Psoas muscle (tissue), 8 donors: ENCODE results near the gene ZMYND8. TPM values are rescaled to one million over a fixed set of nuclear protein-coding genes. Genes with fewer than 3 reads are reported as not detected.
A peak's percentile ranks its signal among the peaks of the same experiment; 100 is the strongest.

Source experiments
- ATAC-seq, 4 donors: fragments of 200-7000 bp; cut with Tn5 transposase; one replicate each; pipeline ENCODE4 v1.9.1; 2020; ENCODE audit warnings: moderate library complexity in 3 of 4, mild to moderate bottlenecking in 2 of 4
- DNase-seq, 2 donors: peaks; one replicate each; pipeline ENCODE4 v3.0.0-alpha.2; 2020
- H3K27ac ChIP-seq: fragments of 200-600 bp; one replicate; pipeline ENCODE4 v1.8.0; 2022
- H3K27me3 ChIP-seq, 3 donors: fragments of 200-600 bp in 1 of 3; one replicate each; pipeline versions ENCODE4 v1.6.1 to v1.8.0; 2013 to 2022; ENCODE audit warnings: low read length in 2 of 3, mild to moderate bottlenecking in 2 of 3, moderate library complexity in 1 of 3; ENCODE audit not compliant: insufficient read depth in 3 of 3
- H3K36me3 ChIP-seq, 2 donors: fragments of 200-600 bp in 1 of 2; one replicate each; pipeline versions ENCODE4 v1.6.1 to v1.8.0; 2013 to 2022; ENCODE audit warnings: low read depth in 1 of 2, mild to moderate bottlenecking in 1 of 2, moderate library complexity in 1 of 2; ENCODE audit not compliant: insufficient read depth in 1 of 2
- H3K4me1 ChIP-seq: fragments of 200-600 bp; one replicate; pipeline ENCODE4 v1.8.0; 2022
- H3K4me3 ChIP-seq: fragments of 200-600 bp; one replicate; pipeline ENCODE4 v1.8.0; 2022; ENCODE audit warnings: mild to moderate bottlenecking
- H3K9me3 ChIP-seq: fragments of 200-600 bp; one replicate; pipeline ENCODE4 v1.8.0; 2022
- WGBS, 3 donors: extraction: QIAGEN DNeasy Blood & Tissue Kit; methylation state at CpG; one replicate each; pipeline versions ENCODE4 v1.1.6 to v1.1.7; 2013; 5-methylcytosine and 5-hydroxymethylcytosine counted together
- intact Hi-C, 2 donors: fragments of 100-400 bp; cut with DNase I; formaldehyde crosslinking; loops; one replicate each; pipeline versions ENCODE4 v1.11.0 to v1.14.2; 2022
- polyA plus RNA-seq, 3 donors: library from polyadenylated mRNA; stranded (reverse); fragments of 200-250 nt; gene quantifications; one replicate each; pipeline ENCODE4 v1.2.3, GENCODE V29; 2013
- total RNA-seq, 4 donors: library from RNA; stranded (reverse); fragmentation: NEBNext Ultra II Directional in 2 of 4; extraction: Animal tissue kit (Norgen Biotek cat#: 25700) in 2 of 4; gene quantifications; one replicate each; pipeline versions ENCODE4 v1.2.1 to v1.2.4, GENCODE V29; 2021 to 2023
- TF ChIP-seq, protein P1 (sequence below): fragments of 200-600 bp; IDR thresholded peaks from one replicate; pipeline ENCODE4 v1.8.0; 2022; ENCODE audit warnings: antibody characterized with exemption
- donor health status: healthy with polysubstance abuse.
- donor health status: DM: no; HTN: no; CAD: no; lungs with moderate emphysema.
- donor health status: Bipolar disorder and iron deficiency.
- donor health status: healthy.
- donor health status: DM: yes; HTN: yes; CAD: no.
- donor health status: DM: no; HTN: no; CAD: no.
- donor health status: DM: no; HTN: no; CAD: no.
- donor health status: DM: yes; HTN: yes; CAD: no.

Gene ZMYND8
- total and polyA plus RNA-seq, 7 donors: 4.7 to 42.9 (median 17.7) TPM

DNA sequence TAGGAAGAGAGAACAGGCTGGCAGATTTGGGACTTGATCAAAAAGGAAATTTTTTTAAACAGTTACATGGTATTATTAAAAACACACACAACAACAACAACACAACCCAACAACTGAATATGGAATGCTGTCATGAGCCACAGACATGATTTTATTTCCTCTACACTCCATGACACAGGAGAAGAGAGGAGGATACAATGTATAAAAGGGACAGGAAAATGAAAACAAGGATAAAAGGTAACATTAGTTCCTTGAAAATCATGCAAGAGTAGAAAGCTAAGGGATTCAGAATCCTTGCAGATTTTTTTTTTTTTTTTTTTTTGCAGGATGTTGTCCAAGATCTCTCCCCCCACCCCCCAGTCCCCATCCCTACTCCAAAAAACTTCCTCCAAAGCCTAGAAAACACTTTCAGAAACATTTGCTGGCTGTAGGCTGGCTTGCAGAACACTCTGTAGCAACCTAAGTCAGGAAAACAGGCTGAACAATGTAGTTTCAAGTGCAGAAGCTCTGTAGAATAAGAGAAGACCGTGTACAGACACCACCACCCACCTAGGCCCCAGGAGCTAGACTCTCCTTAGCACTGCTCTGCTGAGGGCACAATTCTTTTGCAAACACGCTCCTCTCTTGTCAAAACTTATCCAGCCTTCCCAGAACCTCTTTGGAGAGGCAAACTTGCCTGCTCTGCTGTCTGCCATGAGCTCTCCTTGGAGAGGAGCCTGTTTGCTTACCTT, 845 bp downstream of the ZMYND8 start:
- peaks cover 94% of the 10 kb centered on the region for H3K4me1 ChIP-seq
- TF ChIP-seq, protein P1, sequence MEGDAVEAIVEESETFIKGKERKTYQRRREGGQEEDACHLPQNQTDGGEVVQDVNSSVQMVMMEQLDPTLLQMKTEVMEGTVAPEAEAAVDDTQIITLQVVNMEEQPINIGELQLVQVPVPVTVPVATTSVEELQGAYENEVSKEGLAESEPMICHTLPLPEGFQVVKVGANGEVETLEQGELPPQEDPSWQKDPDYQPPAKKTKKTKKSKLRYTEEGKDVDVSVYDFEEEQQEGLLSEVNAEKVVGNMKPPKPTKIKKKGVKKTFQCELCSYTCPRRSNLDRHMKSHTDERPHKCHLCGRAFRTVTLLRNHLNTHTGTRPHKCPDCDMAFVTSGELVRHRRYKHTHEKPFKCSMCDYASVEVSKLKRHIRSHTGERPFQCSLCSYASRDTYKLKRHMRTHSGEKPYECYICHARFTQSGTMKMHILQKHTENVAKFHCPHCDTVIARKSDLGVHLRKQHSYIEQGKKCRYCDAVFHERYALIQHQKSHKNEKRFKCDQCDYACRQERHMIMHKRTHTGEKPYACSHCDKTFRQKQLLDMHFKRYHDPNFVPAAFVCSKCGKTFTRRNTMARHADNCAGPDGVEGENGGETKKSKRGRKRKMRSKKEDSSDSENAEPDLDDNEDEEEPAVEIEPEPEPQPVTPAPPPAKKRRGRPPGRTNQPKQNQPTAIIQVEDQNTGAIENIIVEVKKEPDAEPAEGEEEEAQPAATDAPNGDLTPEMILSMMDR: no peak
- DNase-seq: no peak
- no peak for ATAC-seq
- H3K4me3 ChIP-seq: peak overlapping the region; percentile 61
- no peaks in the 10 kb centered on the region for H3K9me3 ChIP-seq
- H3K36me3 ChIP-seq: no peaks in the 10 kb centered on the region
- 44 to 54% (median 46%) methylated on average over 2 of the region's 2 CpGs for WGBS, 3 donors
- H3K27me3 ChIP-seq: no peaks in the 10 kb centered on the region
- H3K27ac ChIP-seq: peak overlapping the region; percentile 97
- intact Hi-C loops: no loop called here

DNA sequence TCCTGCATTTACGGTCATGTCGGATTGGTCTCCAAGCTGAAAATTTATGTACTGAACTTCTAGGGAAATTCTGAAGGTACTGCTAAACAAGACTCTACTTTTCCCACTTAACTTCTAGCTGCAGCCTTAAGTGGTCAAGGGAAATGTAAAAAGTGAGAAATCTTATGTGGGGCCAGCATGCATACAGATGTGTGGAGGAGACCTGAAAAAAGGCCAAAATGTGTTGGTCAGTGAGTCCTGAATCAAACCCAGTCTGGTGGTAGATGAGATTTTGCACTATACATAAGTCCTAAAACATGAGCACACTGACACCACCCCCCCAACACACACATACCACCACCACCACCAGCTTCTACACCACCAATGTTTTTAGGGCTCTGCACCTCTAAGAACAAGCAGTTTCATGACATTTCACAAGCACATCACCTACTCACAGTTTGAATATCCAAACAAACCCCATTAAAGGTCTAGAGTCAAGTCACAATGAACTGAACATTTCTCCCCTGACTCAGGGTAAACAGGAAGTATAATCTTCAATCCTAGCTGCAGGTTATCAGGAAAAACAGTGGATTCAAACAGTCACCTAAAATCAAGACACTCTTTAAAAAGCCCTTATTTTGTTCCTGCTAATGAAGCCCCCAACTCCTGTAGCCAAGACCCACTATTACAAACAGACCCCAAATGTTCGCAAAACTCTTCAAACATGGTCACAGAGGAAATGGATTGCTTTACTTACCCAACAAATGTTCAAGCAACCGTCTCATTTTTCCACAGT, 1.6 kb downstream of the ZMYND8 start:
- DNase-seq (no peak), ATAC-seq (no peak)
- 50 to 60% (median 54%) methylated on average over 4 of the region's 4 CpGs for WGBS, 3 donors
- Histone ChIP-seq H3K4me1 (peaks cover 95% of the 10 kb centered on the region), H3K27me3 (no peaks in the 10 kb centered on the region), H3K4me3 (peak overlapping the region; percentile 61), H3K36me3 (no peaks in the 10 kb centered on the region), H3K9me3 (no peaks in the 10 kb centered on the region), H3K27ac (peak overlapping the region; percentile 97)
- TF ChIP-seq, protein P1: no peak
- intact Hi-C loops: no loop called here

DNA sequence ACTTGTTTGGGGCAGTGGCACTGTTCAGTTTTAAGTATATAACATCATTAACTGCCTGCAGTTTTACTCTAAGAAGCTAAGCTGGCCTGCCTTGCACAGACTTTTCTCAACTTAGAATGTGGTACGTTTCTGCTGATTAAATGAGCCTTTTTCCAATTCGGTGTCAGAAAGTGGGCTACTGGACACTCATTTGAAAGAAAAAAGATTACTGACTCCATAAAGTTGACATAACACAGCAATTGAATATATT, 2.1 kb downstream of the ZMYND8 start:
- no peaks in the 10 kb centered on the region for H3K27me3 ChIP-seq
- peak overlapping the region; percentile 97 for H3K27ac ChIP-seq
- DNase-seq (no peak), ATAC-seq (no peak)
- intact Hi-C loops: no loop called here
- TF ChIP-seq, protein P1: no peak
- H3K36me3 ChIP-seq: no peaks in the 10 kb centered on the region
- H3K9me3 ChIP-seq: no peaks in the 10 kb centered on the region
- WGBS, 3 donors: 26 to 36% (median 28%) methylated on average over 2 of the region's 2 CpGs
- H3K4me3 ChIP-seq: peak overlapping the region; percentile 61
- peaks cover 94% of the 10 kb centered on the region for H3K4me1 ChIP-seq

DNA sequence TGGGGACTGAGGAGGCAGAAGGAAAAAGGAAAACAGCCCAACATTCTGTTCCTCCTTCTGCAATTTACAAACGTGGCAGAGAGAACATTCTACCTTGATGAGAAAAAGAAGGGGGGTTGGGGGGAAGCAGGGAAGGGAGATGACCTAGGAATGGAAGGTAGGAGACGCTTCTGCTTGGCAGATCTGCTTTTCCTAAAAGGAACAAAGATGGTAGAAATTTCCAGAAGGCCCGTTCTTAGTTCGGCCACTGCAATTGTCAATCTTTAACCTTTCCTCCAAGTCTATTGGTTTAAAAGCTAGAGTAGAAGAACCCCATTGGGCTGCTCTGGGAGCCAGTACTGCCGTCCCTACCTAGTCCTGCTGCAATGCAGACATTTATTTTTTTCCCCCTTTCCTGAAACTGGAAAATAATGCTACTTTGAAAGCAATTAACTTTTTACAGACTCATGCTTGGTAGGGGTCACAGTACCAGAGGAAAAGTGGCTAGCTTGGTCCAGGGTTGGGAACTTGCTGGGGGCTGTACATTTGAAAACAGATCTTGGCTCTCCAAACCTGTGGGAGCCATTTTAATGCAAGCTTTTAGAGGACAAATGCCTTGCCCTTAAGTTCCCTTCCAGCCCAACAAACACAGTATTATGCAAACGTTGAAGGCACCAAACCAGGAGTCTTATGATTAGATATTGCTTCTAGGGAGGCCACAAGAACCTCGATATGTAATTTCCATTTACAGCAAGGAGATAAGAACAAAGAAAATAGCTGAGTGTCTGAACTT, 2.6 kb downstream of the ZMYND8 start:
- H3K27ac ChIP-seq: peak overlapping the region; percentile 97
- H3K36me3 ChIP-seq: no peaks in the 10 kb centered on the region
- peak overlapping the region; percentile 61 for H3K4me3 ChIP-seq
- 47 to 58% (median 51%) methylated on average over 7 of the region's 7 CpGs for WGBS, 3 donors
- no peak for ATAC-seq
- TF ChIP-seq, protein P1: no peak
- no peaks in the 10 kb centered on the region for H3K9me3 ChIP-seq
- intact Hi-C loops: loop anchor here in 1 of 2 donors (2.0 kb wide), 1 partner anchor 15 kb away; no protein-coding TSS in a partner anchor
- H3K4me1 ChIP-seq: peaks cover 94% of the 10 kb centered on the region
- no peak for DNase-seq
- H3K27me3 ChIP-seq: no peaks in the 10 kb centered on the region
